DND-41 (cell line): Measurements from ENCODE around the gene A2M.

ENCODE experiments used
- CTCF ChIP-seq: IDR thresholded peaks from 2 replicates; pipeline ENCODE4 v1.5.1; 2012; ENCODE audit warnings: borderline replicate concordance, low read length, moderate library complexity, mild to moderate bottlenecking; ENCODE audit not compliant: poor library complexity, severe bottlenecking; ENCODE audit errors: extremely low read depth
- EZH2 ChIP-seq: IDR thresholded peaks from 3 replicates; pipeline ENCODE4 v1.6.1; 2012; ENCODE audit warnings: borderline replicate concordance, low read depth, mild to moderate bottlenecking, moderate library complexity, low read length, inconsistent platforms; ENCODE audit not compliant: severe bottlenecking

- TF ChIP-seq CTCF (no peak), EZH2 (no peak)
Observed at GRCh38 chr12:9048930-9049329, 66.8 kb downstream of the A2M start.
